Stomach (tissue), 9 donors: ENCODE measurements around the gene GYPE. TPM values are rescaled to one million over a fixed set of nuclear protein-coding genes. Genes with fewer than 3 reads are reported as not detected.
A peak's percentile ranks its signal among the peaks of the same experiment; 100 is the strongest.
"Not testable (repeated sequence)": the region's sequence is repeated elsewhere in the genome, so short reads cannot be mapped to it uniquely, and the experiment has no call there.

Source experiments
- DNase-seq, 2 donors: peaks; one replicate each; pipeline versions ENCODE4 v3.0.0 to v3.0.0-alpha.2; 2013 to 2019
- H3K27ac ChIP-seq, 5 donors: fragments of 200-600 bp in 4 of 5; sonication (generic) in 4 of 5; one replicate each; pipeline ENCODE4 v1.5.1; 2013 to 2019; ENCODE audit warnings: mild to moderate bottlenecking in 1 of 5, moderate library complexity in 1 of 5
- H3K27me3 ChIP-seq, 3 donors: fragments of 200-600 bp; sonication (generic); one replicate each; pipeline ENCODE4 v1.5.1; 2017 to 2019; ENCODE audit warnings: mixed run types in 1 of 3
- H3K36me3 ChIP-seq, 4 donors: fragments of 200-600 bp; sonication (generic); 1 replicate in 3 of 4; 2 replicates in 1 of 4; pipeline ENCODE4 v1.5.1; 2016 to 2019
- H3K4me1 ChIP-seq, 4 donors: fragments of 200-600 bp; sonication (generic); one replicate each; pipeline ENCODE4 v1.5.1; 2016 to 2019
- H3K4me3 ChIP-seq, 4 donors: fragments of 200-600 bp; sonication (generic) in 3 of 4; one replicate each; pipeline ENCODE4 v1.5.1; 2016 to 2019; ENCODE audit warnings: mild to moderate bottlenecking in 1 of 4
- H3K9me3 ChIP-seq, 4 donors: fragments of 200-600 bp; sonication (generic); one replicate each; pipeline ENCODE4 v1.5.1; 2016 to 2019
- CTCF ChIP-seq, 7 experiments: fragments of 450-650 bp in 4 of 7; fragments of 200-600 bp in 3 of 7; sonication (generic) in 3 of 7; IDR thresholded peaks; one replicate each; pipeline ENCODE4 v1.5.1; 2016 to 2019; ENCODE audit warnings: antibody characterized with exemption in 7 of 7, control low read depth in 2 of 7, mild to moderate bottlenecking in 1 of 7
- EP300 ChIP-seq: sonication (generic); formaldehyde crosslinking; IDR thresholded peaks from one replicate; pipeline ENCODE4 v1.6.1; 2017; ENCODE audit warnings: antibody characterized with exemption
- POLR2A ChIP-seq, 4 donors: fragments of 450-650 bp; IDR thresholded peaks; one replicate each; pipeline ENCODE4 v1.6.1; 2016; ENCODE audit warnings: antibody characterized with exemption in 4 of 4, control low read depth in 2 of 4, mild to moderate bottlenecking in 1 of 4, moderate library complexity in 1 of 4
- POLR2AphosphoS5 ChIP-seq, 3 donors: sonication (generic); formaldehyde crosslinking; IDR thresholded peaks; one replicate each; pipeline ENCODE4 v1.6.1; 2016; ENCODE audit warnings: antibody characterized with exemption in 3 of 3
- WGBS, 5 donors: extraction: QIAGEN DNeasy Blood & Tissue Kit in 3 of 5; methylation state at CpG; one replicate each; pipeline versions ENCODE4 v1.1.5 to v1.1.7; 2013 to 2018; 5-methylcytosine and 5-hydroxymethylcytosine counted together
- intact Hi-C: fragments of 100-400 bp; cut with DNase I; formaldehyde crosslinking; loops from one replicate; pipeline ENCODE4 v1.15.1; 2023; ENCODE audit warnings: low total_unique reads
- polyA plus RNA-seq, 3 donors: library from polyadenylated mRNA; stranded (reverse); fragments of 200-250 nt; gene quantifications; one replicate each; pipeline ENCODE4 v1.2.3, GENCODE V29; 2013
- total RNA-seq, 5 donors: library from RNA; depleted of rRNA; stranded (reverse); fragments of >200 nt; gene quantifications; one replicate each; pipeline versions ENCODE4 v1.1.0 to v1.2.3, GENCODE V29; 2014 to 2016
- donor health status: healthy with polysubstance abuse.
- donor health status: Bipolar disorder and iron deficiency.
- donor health status: healthy.

GYPE gene
- total and polyA plus RNA-seq, 8 donors = 0.53 to 1.8 (median 0.96) TPM; not detected in 4

GRCh38 chr4:143858456-143858855 lies 46.9 kb downstream of the GYPE start:
- Histone ChIP-seq H3K27me3 (no peaks in the 10 kb centered on the region), H3K4me3 (no peak overlapping the region), H3K36me3 (no peaks in the 10 kb centered on the region), H3K4me1 (no peaks in the 10 kb centered on the region), H3K27ac (no peak overlapping the region), H3K9me3 (no peaks in the 10 kb centered on the region)
- no peak for DNase-seq
- 55 to 66% (median 64%) methylated on average over 1 of the region's 1 CpG for WGBS, 5 donors
- TF ChIP-seq CTCF (IDR thresholded peaks at IDR 0.05) (no peak), EP300 (no peak), POLR2A (IDR thresholded peaks at IDR 0.05) (no peak), POLR2AphosphoS5 (IDR thresholded peaks at IDR 0.05) (no peak)
- intact Hi-C loops = no loop called here

GRCh38 chr4:143857391-143858336 lies 47.7 kb downstream of the GYPE start:
- WGBS, 5 donors = 66 to 79% (median 75%) methylated on average over 6 of the region's 6 CpGs
- H3K9me3 ChIP-seq, H3K4me1 ChIP-seq, DNase-seq, H3K36me3 ChIP-seq, intact Hi-C loops, H3K4me3 ChIP-seq, H3K27me3 ChIP-seq, H3K27ac ChIP-seq: not testable (repeated sequence)

- H3K36me3 ChIP-seq, DNase-seq, H3K4me3 ChIP-seq, H3K27ac ChIP-seq, H3K4me1 ChIP-seq, H3K9me3 ChIP-seq, intact Hi-C loops, H3K27me3 ChIP-seq: not testable (repeated sequence)
- WGBS, 5 donors = 65 to 79% (median 75%) methylated on average over 6 of the region's 6 CpGs
These were observed 49.3 kb downstream of the GYPE start for GRCh38 chr4:143856017-143856557.

- H3K4me3 ChIP-seq, DNase-seq, intact Hi-C loops, H3K27me3 ChIP-seq, H3K27ac ChIP-seq, H3K4me1 ChIP-seq, H3K9me3 ChIP-seq, H3K36me3 ChIP-seq: not testable (repeated sequence)
- 44 to 61% (median 49%) methylated on average over 4 of the region's 4 CpGs for WGBS, 5 donors
These were observed 50.7 kb downstream of the GYPE start for GRCh38 chr4:143854645-143855044.

GRCh38 chr4:143849296-143849695 lies 56.1 kb downstream of the GYPE start:
- H3K27ac ChIP-seq, intact Hi-C loops, H3K9me3 ChIP-seq, H3K36me3 ChIP-seq, H3K4me3 ChIP-seq, H3K4me1 ChIP-seq, H3K27me3 ChIP-seq: not testable (repeated sequence)
- DNase-seq = peak; percentile 10 to 34
- WGBS, 5 donors = 27 to 53% (median 46%) methylated on average over 2 of the region's 2 CpGs

- WGBS, 5 donors = 67 to 94% (median 79%) methylated on average over 1 of the region's 1 CpG
- intact Hi-C loops = not testable (repeated sequence)
These were observed 61.9 kb downstream of the GYPE start for GRCh38 chr4:143843506-143843832.

GRCh38 chr4:143842624-143843505 lies 62.5 kb downstream of the GYPE start:
- 65 to 72% (median 71%) methylated on average over 2 to 3 of the region's 3 CpGs for WGBS, 5 donors
- intact Hi-C loops, H3K4me1 ChIP-seq, H3K27me3 ChIP-seq, H3K27ac ChIP-seq, H3K4me3 ChIP-seq, H3K9me3 ChIP-seq, H3K36me3 ChIP-seq: not testable (repeated sequence)
- peak in 1 of 2 donors; percentile 18 for DNase-seq

More at GRCh38 chr4:143843506-143843832, 61.9 kb downstream of the GYPE start:
- not testable (repeated sequence) for H3K4me1 ChIP-seq, H3K9me3 ChIP-seq, H3K27me3 ChIP-seq, H3K4me3 ChIP-seq, H3K36me3 ChIP-seq, H3K27ac ChIP-seq, DNase-seq

GRCh38 chr4:143839413-143839812 lies 65.9 kb downstream of the GYPE start:
- H3K4me3 ChIP-seq, intact Hi-C loops, H3K4me1 ChIP-seq, H3K9me3 ChIP-seq, H3K27me3 ChIP-seq, H3K36me3 ChIP-seq, H3K27ac ChIP-seq: not testable (repeated sequence)
- WGBS, 5 donors = 48 to 86% (median 53%) methylated on average over 1 to 5 of the region's 7 CpGs
- DNase-seq = peak in 1 of 2 donors; percentile 8

GRCh38 chr4:143834196-143834595 lies 71.2 kb downstream of the GYPE start:
- H3K36me3 ChIP-seq, H3K4me1 ChIP-seq, H3K27ac ChIP-seq, intact Hi-C loops, DNase-seq, H3K27me3 ChIP-seq, H3K4me3 ChIP-seq: not testable (repeated sequence)
- 74 to 88% (median 87%) methylated on average over 4 of the region's 4 CpGs for WGBS, 5 donors
- peaks cover 0 to 21% (median 13%) of the 10 kb centered on the region in 4 donors for H3K9me3 ChIP-seq

- H3K4me1 ChIP-seq, H3K27me3 ChIP-seq, DNase-seq, H3K27ac ChIP-seq, H3K36me3 ChIP-seq, H3K4me3 ChIP-seq, intact Hi-C loops: not testable (repeated sequence)
- H3K9me3 ChIP-seq = peaks cover 0 to 21% (median 13%) of the 10 kb centered on the region in 4 donors
- 65 to 77% (median 68%) methylated on average over 2 of the region's 2 CpGs for WGBS, 5 donors
These were observed 71.7 kb downstream of the GYPE start for GRCh38 chr4:143833676-143834075.
